IPS-18a (cell line): ENCODE results near the gene RMND5B.
A peak's percentile ranks its signal among the peaks of the same experiment; 100 is the strongest.
"Not testable (repeated sequence)": the region's sequence is repeated elsewhere in the genome, so short reads cannot be mapped to it uniquely, and the experiment has no call there.

Source experiments
- H3K27ac ChIP-seq: one replicate; pipeline ENCODE4 v1.5.1; 2013; ENCODE audit warnings: low read length
- H3K27me3 ChIP-seq: one replicate; pipeline ENCODE4 v1.6.1; 2013; ENCODE audit warnings: mild to moderate bottlenecking, low read length; ENCODE audit not compliant: control insufficient read depth, insufficient read depth
- H3K36me3 ChIP-seq: one replicate; pipeline ENCODE4 v1.6.1; 2013; ENCODE audit warnings: low read depth, low read length; ENCODE audit not compliant: control insufficient read depth
- H3K4me1 ChIP-seq: one replicate; pipeline ENCODE4 v1.6.1; 2013; ENCODE audit warnings: low read depth, low read length; ENCODE audit not compliant: control insufficient read depth
- H3K4me3 ChIP-seq: one replicate; pipeline ENCODE4 v1.5.1; 2013; ENCODE audit warnings: low read length
- H3K9ac ChIP-seq: one replicate; pipeline ENCODE4 v1.6.1; 2013; ENCODE audit warnings: mild to moderate bottlenecking, low read length, moderate library complexity
- H3K9me3 ChIP-seq: one replicate; pipeline ENCODE4 v1.6.1; 2013; ENCODE audit warnings: low read depth, low read length; ENCODE audit not compliant: control insufficient read depth

RMND5B gene

DNA sequence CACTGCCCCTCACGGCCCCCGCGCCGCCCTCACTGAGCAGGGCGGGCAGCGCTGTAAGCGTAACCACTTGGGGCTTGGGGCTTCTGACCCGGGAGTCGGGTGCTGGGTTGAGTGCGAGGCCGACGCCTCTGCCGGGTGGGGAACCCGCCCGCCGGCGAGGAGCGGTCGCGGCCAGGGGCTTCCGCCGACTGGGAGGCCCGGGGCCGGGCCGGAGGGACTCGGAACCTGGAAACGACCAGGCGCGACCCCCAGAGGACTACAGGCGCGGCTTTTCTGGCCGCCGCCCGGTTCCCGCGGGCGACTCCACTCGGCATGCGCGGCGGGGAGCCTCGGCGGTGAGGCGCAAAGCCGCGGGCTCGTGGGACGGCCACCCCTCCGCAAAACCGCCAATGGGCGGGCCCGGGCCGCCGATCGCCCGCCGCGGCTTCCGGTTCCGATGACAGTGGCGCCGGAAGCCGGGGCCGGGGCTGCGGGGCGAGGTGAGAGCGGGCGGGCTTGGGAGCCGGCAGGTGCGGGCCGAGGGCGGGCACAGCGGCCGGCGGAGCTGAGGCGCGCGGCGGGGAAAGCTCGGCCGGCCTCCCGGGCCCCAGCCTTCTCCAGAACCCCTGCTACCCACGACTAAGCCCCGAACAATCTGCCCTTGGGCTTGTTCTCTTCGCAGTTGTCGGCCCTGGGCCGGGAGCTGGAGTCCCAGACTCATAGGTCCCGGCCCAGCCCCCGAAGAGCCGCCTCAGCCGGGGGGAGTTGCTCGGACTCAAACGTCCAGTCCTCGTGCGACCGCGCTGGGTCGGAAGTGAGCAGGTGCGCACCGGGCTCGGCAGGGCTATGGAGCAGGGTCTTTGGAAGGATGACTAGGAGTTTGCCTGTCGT is at the start of gene RMND5B:
TSS of gene RMND5B (plus strand) at position 439 of the 870 bp plus-strand sequence. CDS start 7,106 bp downstream, outside the sequence.
- Histone ChIP-seq H3K9me3 (no peaks in the 10 kb centered on the region), H3K36me3 (peaks cover 11% of the 10 kb centered on the region), H3K4me1 (peaks cover 29% of the 10 kb centered on the region), H3K27me3 (no peaks in the 10 kb centered on the region), H3K9ac (peak within 1 kb of the TSS; percentile 82), H3K4me3 (peak within 1 kb of the TSS; percentile 86), H3K27ac (peak within 1 kb of the TSS; percentile 68)

- Histone ChIP-seq H3K4me1 (no peaks in the 10 kb centered on the region), H3K36me3 (no peaks in the 10 kb centered on the region), H3K4me3 (no peak overlapping the region), H3K27me3 (no peaks in the 10 kb centered on the region), H3K9me3 (no peaks in the 10 kb centered on the region), H3K27ac (no peak overlapping the region), H3K9ac (no peak overlapping the region)
Observed at GRCh38 chr5:178081571-178082243, 49.1 kb upstream of the RMND5B start.

GRCh38 chr5:178083922-178084321 is 46.9 kb upstream of the RMND5B start:
- no peak overlapping the region for H3K4me3 ChIP-seq
- H3K36me3 ChIP-seq = no peaks in the 10 kb centered on the region
- H3K4me1 ChIP-seq = no peaks in the 10 kb centered on the region
- no peak overlapping the region for H3K27ac ChIP-seq
- H3K27me3 ChIP-seq = no peaks in the 10 kb centered on the region
- H3K9me3 ChIP-seq = no peaks in the 10 kb centered on the region
- H3K9ac ChIP-seq = no peak overlapping the region

DNA sequence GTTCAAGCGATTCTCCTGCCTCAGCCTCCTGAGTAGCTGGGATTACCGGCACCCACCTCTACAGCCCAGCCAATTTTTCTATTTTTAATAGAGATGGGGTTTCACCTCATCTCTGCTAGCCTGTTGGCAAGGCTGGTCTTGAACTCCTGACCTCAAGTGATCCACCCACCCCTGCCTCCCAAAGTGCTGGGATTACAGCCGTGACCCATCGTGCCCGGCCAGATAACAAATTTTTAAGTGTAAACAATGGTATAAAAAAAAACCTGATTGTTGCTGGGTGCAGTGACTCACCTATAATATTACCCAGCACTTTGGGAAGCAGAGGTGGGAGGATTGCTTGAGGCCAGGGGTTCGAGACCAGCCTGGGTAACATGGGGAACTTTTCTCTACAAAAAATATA is 45.5 kb upstream of the RMND5B start:
- no peak overlapping the region for H3K27ac ChIP-seq
- H3K9me3 ChIP-seq = no peaks in the 10 kb centered on the region
- H3K27me3 ChIP-seq = no peaks in the 10 kb centered on the region
- no peaks in the 10 kb centered on the region for H3K4me1 ChIP-seq
- H3K4me3 ChIP-seq = no peak overlapping the region
- no peak overlapping the region for H3K9ac ChIP-seq
- H3K36me3 ChIP-seq = no peaks in the 10 kb centered on the region

DNA sequence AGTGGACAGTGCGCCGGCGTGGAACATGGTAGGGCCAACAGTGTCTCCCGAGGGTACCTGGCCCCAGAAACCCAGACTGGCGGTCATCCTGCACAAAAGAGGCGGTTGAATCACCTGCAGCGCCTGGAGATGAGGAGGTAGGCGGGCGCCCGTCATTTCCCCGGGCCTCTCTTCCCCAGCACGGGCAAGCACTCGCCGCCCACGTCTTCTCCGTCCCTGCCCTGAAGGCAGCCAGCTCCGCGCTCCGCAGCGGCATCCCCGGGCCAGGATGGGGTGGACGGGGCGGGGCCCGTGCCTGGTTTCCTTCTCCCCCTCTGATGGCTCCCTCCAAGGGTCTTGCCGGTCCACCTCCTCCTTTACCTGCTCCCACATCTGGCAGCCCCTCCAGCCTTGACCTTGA is 44.5 kb upstream of the RMND5B start:
- no peak overlapping the region for H3K27ac ChIP-seq
- H3K27me3 ChIP-seq = no peaks in the 10 kb centered on the region
- no peaks in the 10 kb centered on the region for H3K4me1 ChIP-seq
- H3K36me3 ChIP-seq = no peaks in the 10 kb centered on the region
- no peaks in the 10 kb centered on the region for H3K9me3 ChIP-seq
- no peak overlapping the region for H3K4me3 ChIP-seq
- H3K9ac ChIP-seq = no peak overlapping the region

- not testable (repeated sequence) for H3K36me3 ChIP-seq, H3K27ac ChIP-seq, H3K9ac ChIP-seq, H3K27me3 ChIP-seq, H3K4me3 ChIP-seq, H3K9me3 ChIP-seq, H3K4me1 ChIP-seq
Observed at GRCh38 chr5:178087199-178087598, 43.6 kb upstream of the RMND5B start.

- no peaks in the 10 kb centered on the region for H3K9me3 ChIP-seq
- H3K4me3 ChIP-seq = no peak overlapping the region
- H3K36me3 ChIP-seq = no peaks in the 10 kb centered on the region
- H3K27me3 ChIP-seq = no peaks in the 10 kb centered on the region
- no peak overlapping the region for H3K9ac ChIP-seq
- no peaks in the 10 kb centered on the region for H3K4me1 ChIP-seq
- H3K27ac ChIP-seq = no peak overlapping the region
Observed at GRCh38 chr5:178090856-178091255, 40.0 kb upstream of the RMND5B start.

DNA sequence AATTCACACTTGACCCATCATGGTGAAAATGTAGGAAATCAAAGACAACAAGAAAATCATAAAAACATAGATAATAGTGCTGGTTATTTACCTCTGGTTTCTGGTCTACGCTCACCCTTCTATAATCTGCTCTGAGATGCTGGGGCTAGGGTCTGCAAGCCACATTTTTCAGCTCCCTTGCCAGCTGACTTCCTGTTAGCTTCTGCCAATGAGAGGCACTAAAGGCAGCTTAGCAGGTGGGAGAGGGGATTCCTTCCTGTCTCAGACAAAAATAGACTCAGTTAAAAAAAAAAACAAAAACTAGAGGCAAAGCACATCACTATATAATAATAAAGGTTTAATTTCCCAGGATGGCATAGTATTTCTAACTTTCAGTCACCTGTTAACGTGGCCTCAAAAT is 37.7 kb upstream of the RMND5B start:
- H3K36me3 ChIP-seq = no peaks in the 10 kb centered on the region
- H3K4me1 ChIP-seq = no peaks in the 10 kb centered on the region
- no peaks in the 10 kb centered on the region for H3K9me3 ChIP-seq
- H3K9ac ChIP-seq = no peak overlapping the region
- no peak overlapping the region for H3K4me3 ChIP-seq
- no peaks in the 10 kb centered on the region for H3K27me3 ChIP-seq
- no peak overlapping the region for H3K27ac ChIP-seq

- H3K9ac ChIP-seq = no peak overlapping the region
- H3K27ac ChIP-seq = no peak overlapping the region
- no peak overlapping the region for H3K4me3 ChIP-seq
- no peaks in the 10 kb centered on the region for H3K27me3 ChIP-seq
- no peaks in the 10 kb centered on the region for H3K36me3 ChIP-seq
- no peaks in the 10 kb centered on the region for H3K4me1 ChIP-seq
- H3K9me3 ChIP-seq = no peaks in the 10 kb centered on the region
Observed at GRCh38 chr5:178094345-178094744, 36.5 kb upstream of the RMND5B start.

DNA sequence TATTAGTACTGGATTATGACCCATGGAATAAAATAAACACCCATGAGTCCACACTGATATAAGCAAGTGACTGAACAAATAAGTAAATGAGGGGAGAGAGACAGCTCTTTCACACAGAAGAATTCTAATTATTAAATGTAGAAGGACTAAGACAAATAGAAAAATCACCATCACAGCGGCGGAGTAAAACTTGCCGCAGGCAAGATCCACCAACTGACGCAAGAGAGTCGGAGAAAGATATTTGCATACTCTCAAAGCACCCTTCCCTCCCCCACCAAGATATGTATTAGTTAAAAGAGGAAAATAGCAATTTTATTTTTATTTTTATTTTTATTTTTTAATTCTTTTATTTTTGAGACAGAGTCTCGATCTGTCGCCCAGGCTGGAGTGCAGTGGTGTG is 32.1 kb upstream of the RMND5B start:
- no peaks in the 10 kb centered on the region for H3K27me3 ChIP-seq
- H3K9ac ChIP-seq = no peak overlapping the region
- H3K27ac ChIP-seq = no peak overlapping the region
- no peaks in the 10 kb centered on the region for H3K36me3 ChIP-seq
- H3K9me3 ChIP-seq = no peaks in the 10 kb centered on the region
- no peaks in the 10 kb centered on the region for H3K4me1 ChIP-seq
- H3K4me3 ChIP-seq = no peak overlapping the region

DNA sequence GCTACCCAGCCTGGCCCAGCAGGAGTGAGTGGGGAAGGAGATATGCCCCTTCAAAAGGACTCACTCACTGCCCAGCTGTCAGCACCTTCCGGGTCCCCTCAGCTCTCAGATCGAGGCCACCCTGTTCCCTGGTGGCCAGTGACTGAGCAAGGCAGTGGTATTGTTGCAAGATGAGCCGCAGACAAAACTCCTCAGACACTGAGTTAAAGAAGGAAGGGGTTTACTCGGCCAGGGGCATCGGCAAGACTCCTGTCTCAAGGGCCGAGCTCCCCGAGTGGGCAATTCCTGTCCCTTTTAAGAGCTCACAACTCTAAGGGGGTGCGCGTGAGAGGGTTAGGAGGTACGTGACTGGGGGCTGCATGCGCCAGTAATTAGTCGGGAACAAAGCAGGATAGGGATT is 27.2 kb upstream of the RMND5B start:
- no peaks in the 10 kb centered on the region for H3K9me3 ChIP-seq
- H3K27me3 ChIP-seq = no peaks in the 10 kb centered on the region
- H3K4me1 ChIP-seq = no peaks in the 10 kb centered on the region
- no peak overlapping the region for H3K27ac ChIP-seq
- H3K9ac ChIP-seq = no peak overlapping the region
- no peaks in the 10 kb centered on the region for H3K36me3 ChIP-seq
- no peak overlapping the region for H3K4me3 ChIP-seq

DNA sequence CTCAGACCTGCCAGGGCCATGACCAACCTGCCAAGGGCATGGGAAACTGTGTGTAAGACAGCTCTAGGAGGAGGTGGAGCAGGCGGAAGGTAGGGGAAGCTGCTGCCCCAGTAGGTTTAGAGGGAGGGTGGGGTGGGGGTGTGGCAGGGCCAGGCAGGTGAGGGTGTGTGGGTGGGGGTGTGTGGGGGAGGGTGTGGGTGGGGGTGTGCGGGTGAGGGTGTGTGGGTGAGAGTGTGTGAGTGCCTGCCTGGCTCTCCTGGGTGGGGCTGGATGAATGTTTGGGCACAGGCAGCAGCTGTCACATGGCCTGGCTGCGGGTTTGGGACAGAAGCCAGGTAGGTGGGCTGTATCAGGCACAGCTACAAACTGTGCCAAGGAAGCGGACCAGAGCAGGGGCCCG is 26.3 kb upstream of the RMND5B start:
- Histone ChIP-seq H3K4me3 (no peak overlapping the region), H3K9ac (no peak overlapping the region), H3K36me3 (no peaks in the 10 kb centered on the region), H3K4me1 (no peaks in the 10 kb centered on the region), H3K27ac (no peak overlapping the region), H3K27me3 (no peaks in the 10 kb centered on the region), H3K9me3 (no peaks in the 10 kb centered on the region)
